Fibroblast of skin of abdomen (primary cell): Measurements from ENCODE around the gene TEAD1.

Experiments used
- DNase-seq: peaks from one replicate; pipeline ENCODE4 v3.0.0-alpha.2; 2013

The TEAD1 gene

DNA sequence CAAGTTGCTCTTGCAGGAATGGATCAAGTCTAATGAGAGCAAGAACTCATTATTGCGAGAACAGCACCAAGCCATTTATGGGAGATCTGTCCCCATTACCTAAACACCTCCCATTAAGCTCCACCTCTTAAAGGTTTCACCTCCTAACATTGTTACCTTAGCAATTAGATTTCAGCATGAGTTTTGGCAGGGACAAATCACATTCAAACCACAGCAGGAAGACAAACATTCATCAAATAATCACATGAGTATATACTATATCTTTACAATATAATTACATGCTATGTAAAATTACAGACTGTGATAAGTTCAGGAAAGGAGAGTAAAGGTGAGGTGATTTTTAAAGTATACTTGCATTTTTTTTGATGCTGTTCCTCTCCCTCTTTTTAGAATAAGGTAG, 6.6 kb upstream of the TEAD1 start:
- DNase-seq = no peak

DNA sequence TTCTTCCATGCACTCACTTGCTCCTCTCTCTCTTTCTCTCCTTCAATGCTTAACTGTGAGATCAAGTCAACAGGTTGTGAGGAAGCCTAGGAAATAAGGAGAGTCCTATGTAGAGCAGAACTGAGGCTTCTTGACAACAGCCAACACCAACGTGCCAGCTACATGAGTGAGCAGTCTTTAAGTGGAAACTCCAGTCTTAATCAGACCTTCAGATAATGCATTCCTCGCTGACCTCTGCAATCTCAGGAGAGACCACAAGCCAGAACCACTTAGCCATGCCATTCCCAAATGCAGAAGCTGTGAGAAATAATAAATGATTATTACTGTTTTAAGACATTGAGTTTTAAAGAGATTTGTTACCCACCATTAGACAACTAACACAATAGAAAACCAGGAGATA, 6.1 kb upstream of the TEAD1 start:
- no peak for DNase-seq

DNA sequence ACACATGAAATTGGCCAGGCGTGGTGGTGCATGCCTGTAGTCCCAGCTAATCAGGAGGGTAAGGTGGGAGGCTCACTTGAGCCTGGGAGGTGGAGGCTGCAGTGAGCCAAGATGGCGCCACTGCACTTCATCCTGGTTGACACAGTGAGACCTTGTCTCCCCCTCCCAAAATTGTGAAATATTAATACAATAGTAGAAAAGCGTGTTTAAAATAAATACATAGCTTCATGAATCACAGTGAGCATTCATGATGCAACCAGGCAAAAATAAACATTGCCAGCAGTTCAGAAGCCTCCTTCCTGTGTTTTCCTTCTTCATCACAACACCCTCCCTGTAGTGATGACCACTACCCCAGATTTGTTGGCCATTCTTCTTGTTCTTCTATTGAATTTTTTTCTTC, 4.3 kb upstream of the TEAD1 start:
- no peak for DNase-seq

GRCh38 chr11:12671370-12671769, 2.9 kb upstream of the TEAD1 start:
- DNase-seq = peak; percentile 51

DNA sequence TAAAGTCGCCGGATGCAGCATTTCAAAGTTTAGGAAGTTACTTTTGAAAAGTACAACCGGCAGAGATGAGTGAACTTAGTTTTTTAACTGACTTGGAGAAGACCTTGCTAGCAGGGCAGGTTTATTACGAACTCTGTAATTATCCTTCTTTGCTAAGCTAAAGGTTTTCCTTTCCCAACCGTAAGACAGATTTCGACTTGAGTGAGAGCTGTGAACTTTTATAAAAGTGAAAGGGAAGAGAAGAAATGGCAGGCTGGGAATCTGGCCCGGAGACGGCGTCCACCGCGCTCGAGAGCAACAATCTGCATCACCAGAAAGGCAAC, 659 bp upstream of the TEAD1 start:
- DNase-seq = no peak

GRCh38 chr11:12674571-12674935, 332 bp downstream of the TEAD1 start:
- no peak for DNase-seq

DNA sequence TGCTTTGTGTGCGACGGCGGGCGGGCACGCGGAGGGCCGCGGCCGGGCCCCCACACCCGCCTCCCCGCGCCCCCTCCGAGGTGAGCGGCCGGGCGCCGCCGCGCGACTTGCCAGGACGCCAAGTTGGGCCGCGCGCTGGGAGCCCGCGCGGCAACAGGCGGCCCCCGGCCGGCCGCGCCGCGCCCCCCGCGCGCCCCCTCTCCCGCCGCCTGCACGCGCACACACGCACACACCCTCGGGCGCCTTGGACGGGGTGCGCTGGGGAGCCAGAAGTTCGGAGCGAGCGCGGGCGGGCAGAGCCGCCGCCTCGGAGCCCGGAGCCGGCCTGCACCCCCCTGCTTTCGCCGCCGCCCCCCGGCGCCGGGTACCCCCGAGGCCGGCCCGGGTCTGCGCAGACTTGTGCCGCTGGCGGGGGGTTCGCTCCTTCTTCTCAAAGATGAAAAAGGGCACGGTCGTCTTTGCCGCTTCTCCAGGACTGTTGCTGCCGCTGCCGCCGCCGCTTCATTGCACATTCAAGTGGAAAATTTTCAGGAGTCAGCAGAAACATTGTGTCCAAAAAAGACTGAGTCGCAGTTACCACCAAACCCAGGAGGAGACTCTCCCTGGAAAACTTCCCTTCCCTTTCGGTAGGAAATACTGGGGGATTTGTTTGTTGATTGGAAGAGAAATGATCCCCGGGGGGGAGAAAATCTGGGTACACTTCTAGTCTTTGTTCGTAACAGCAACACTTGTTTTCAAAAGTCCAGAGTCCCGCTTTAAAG, 895 bp downstream of the TEAD1 start:
- DNase-seq = no peak

DNA sequence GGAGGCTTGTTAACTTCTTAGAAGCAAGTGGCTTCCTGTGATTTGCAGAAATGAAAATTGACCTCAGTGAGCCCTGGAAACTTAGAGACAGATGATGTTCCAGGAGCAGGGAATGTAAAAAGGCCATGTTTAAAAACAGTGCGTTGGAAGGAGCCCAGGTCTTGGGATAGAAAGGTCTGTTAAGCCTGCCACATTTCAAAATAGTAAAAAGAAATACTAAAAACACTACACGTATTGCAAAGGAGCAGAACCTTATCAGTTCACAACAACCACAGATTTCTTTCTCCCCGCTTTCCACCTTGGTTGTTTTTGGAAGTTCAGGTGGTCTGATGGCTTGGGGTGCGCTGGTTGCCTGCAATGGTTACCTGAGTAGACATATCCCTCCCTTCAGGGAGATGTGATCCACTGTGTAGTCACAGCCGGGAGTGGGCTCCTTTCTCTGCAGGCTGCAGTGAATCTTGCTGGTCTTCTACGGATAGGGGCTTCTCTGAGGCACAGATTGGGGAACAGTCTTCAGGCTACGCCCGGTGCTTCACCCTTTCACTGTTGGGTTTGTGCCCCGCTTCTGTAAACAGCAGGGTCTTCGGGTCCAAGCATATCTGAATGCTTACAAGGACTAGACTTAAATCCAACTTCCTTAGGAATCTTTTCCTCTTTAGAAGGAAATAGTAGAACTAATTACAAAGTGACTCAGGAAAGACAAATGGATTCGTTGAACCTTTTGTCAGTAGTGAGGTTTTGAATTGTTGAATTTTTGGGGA, 1.9 kb downstream of the TEAD1 start:
- DNase-seq = peak; percentile 38

DNA sequence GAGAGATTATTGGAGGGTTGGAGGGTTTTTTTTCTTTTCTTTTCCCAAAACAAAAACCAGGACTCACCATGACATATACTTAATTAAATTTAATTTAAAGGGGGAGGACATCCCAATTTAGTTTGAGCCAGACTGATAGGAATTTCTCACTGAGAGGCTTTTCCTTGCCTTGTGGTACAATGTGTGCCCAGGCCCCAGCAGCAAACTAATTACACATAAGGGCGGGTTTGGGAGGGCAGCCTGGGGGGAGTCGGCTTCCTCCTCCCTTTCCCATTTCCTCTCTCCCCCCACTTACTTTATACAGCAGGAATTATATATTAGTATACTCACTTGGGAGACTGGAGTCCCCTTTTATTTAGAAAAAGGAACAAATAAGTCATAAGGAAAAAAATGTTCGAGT, 2.9 kb downstream of the TEAD1 start:
- DNase-seq = peak; percentile 39

DNA sequence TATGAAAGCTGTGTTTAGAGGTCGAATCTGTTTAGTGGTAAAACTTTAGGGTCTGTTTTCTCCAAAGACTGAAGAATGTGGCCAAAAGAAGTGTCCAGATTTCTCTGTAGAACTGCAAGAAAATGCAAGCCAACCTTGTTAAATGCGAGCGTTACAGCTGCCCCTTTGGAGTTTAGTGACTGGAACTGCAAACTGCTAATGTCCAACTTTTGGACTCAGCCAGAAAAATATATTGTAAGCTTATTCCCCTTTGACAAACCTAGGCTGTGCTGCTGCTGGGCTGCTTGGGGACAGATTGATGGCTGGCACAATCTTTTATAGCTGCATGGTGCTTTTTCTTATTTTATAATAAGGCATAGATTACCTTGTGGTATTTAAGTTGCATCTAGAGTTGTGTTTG, 3.9 kb downstream of the TEAD1 start:
- DNase-seq = no peak

GRCh38 chr11:12678991-12679390, 4.8 kb downstream of the TEAD1 start:
- no peak for DNase-seq

DNA sequence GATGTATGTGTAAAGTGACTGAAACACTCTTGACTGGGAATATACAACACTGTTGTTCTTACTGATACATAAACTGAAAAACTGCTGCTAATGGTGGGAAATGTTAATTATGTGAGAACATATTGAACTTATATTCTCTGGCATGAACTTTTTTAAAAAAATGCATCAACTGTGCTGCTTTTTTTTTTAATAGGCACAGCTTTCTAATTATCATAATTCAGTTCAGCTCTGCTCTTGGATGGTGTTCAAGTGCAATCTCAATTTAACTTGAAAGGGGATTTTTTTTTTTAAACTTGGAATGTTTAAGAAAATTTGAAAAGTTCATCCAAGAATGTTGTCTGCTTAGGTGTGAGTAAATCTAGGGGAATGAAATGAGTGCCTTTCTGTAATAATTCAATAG, 5.2 kb downstream of the TEAD1 start:
- peak; percentile 72 for DNase-seq

- peak; percentile 88 for DNase-seq
Observed at GRCh38 chr11:12680246-12680939, 6.2 kb downstream of the TEAD1 start.

DNA sequence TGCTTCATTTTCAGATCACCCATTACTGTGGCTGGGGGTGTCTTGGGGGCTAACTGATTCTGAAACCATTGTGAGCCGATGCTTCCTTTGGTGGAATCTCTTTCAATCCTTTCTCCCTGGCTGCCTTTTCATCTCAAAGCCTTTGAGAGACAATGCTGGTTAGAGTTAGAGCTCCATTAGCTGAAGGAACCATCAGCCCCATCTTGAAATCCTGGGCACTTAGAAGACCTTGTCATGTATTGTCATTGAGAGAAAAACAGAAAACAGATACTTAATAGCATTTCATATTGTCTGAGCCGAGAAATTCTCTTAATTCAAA, 6.7 kb downstream of the TEAD1 start:
- DNase-seq = no peak

DNA sequence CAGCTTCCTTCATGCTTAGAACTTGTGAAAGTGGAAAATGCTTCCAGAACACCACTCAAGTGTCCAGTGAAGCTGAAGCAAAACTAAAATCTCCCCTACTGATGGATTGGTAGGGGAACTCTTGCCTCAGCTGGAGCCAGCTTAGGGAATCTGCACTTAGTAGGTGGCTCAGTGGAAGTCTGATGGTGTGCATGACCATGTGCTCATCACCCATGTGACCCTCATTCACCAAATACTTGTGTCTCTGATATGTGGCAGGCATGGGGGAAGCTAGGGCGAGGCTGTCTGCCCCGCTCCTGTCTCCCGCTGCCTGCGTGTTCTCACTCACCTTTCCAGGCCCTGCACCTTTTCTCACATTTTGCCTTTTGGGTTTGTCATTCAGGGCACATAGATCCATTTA, 7.2 kb downstream of the TEAD1 start:
- no peak for DNase-seq

GRCh38 chr11:12682288-12682687, 8.1 kb downstream of the TEAD1 start:
- no peak for DNase-seq

DNA sequence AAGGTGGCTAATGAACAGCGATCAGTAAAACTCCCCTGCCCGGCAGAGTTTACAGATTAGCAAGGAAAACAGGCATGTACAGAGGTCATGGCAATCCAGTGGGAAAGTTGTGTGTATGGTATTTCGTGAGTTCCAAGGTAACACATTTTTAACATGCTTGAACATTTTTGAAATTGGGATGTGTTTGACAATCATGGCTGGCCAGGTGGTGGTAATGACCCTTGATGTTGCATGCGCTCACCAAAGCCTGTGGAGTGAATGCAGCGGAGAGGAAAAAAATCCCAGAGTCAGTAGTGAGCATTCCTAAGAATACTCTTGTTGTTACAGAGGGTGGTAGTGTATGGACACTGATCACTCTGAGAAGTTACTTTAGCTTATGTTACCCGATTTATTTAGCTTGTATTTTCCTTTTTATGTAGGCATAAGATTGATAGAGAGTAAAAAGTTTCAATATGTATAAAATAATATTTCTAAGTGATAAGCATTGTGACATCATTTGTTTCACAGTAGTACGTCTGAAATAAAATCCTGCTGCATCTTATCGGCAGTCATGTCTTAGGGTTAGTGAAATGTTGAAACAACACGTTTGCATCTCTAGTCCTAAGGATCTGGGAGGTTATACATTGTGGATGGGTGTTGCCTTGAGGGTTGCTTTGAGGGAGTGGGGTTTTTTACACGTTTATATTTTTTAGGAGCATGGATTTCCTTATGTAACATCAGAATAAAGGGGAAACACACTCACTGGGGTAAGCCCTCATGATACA, 8.7 kb downstream of the TEAD1 start:
- DNase-seq = no peak

- DNase-seq = no peak
Observed at GRCh38 chr11:12683874-12684273, 9.7 kb downstream of the TEAD1 start.

DNA sequence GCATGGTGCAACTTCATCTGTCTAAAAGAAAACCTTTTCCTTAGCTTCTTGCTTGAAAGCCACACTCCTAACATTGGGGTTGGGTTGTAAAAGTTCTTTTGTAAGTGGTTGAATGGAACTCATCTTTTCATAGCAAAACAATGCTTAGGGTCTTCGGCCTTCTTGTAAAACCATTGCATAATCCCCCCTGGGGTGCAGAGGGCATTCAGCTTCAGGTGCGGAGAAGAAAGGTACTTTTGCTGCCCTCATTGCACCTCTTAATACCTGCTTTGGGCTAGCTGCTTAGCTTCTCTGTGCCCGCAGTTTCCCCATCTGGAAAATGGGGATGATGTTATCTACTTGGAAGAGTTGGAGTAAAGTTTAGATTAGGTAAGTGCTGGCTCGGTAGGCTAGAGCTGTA, 10.1 kb downstream of the TEAD1 start:
- no peak for DNase-seq

DNA sequence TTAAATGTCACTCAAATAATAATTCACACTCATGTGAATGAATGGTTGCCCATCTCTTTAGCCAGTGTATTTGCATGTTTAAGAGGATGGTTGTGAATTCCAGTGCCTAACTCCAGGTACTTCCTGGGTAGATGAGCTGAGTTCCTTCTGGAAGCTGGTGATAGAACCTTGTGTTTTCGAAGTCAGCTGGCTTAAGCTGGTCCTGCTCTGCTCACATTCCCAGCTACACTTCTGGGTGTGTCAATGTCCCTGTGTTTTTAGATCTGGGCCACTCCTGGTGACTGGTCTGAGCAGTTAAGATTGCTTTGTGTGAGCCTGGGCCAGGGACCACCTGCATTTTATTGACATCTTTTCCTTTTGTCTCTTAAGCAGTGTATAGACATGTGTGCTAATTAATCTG, 10.6 kb downstream of the TEAD1 start:
- no peak for DNase-seq

- DNase-seq = no peak
Observed at GRCh38 chr11:12685229-12685628, 11.0 kb downstream of the TEAD1 start.

DNA sequence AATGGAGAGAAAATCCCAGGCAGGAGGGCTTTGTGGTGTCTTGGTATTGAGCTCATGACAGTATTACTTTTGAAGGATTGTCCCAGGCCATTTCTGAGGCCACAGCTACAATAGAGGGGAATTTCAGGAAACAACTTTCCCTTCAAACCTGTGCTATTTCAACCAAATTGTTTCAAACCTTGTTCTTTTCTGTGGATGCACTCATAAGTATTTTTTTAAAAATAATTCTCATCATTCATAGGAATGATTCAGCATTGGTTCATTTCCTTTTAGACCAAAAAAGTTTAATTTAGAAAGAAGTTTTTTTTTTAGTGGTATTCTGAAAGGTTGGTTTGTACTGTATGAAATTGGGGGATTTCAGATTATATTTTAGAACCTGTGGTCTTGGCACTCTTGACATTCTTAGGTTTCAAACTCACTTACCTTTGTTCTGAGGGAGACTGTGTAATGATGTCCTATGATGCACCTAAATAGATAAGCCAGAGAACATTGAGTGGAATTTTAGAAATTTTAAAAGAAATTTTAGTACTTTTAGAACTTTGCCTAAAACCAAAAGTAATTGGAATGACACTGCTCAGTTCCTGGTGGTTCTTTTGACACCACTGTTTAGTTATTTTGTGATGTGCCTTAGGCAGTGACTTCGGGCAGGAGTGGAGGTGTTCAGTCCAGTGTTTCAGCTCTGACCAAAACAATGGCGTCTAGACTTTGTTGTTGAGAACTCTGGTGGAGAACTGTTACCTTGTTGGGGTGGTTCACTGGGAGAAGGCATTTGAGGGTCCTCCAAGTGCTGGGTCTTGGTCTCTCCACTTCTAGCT, 12.2 kb downstream of the TEAD1 start:
- no peak for DNase-seq
